Central memory CD8-positive, alpha-beta T cell (primary cell): Measurements from ENCODE around the gene WDR72.
"Not testable (repeated sequence)": the region's sequence is repeated elsewhere in the genome, so short reads cannot be mapped to it uniquely, and the experiment has no call there.

Experiments used
- ATAC-seq: fragments of 150-1000 bp; cut with Tn5 transposase; replicated peaks from 2 replicates; pipeline ENCODE4 v1.10.0; 2022; ENCODE audit warnings: mild to moderate bottlenecking, moderate FRiP score, moderate number of reproducible peaks; ENCODE audit not compliant: poor library complexity, severe bottlenecking; ENCODE audit errors: extremely low read depth
- DNase-seq, 2 donors: peaks; one replicate each; pipeline ENCODE4 v3.0.0; 2021; ENCODE audit warnings: low spot score in 2 of 2
- H3K27ac Mint-ChIP-seq: one replicate; pipeline ENCODE4 v1.8.0; 2022; ENCODE audit warnings: low read depth, mild to moderate bottlenecking, moderate library complexity, mixed read lengths
- H3K27me3 Mint-ChIP-seq: one replicate; pipeline ENCODE4 v1.8.0; 2022; ENCODE audit warnings: mixed read lengths
- H3K36me3 Mint-ChIP-seq: one replicate; pipeline ENCODE4 v1.8.0; 2022; ENCODE audit warnings: mild to moderate bottlenecking, moderate library complexity, mixed read lengths; ENCODE audit not compliant: insufficient read depth
- H3K4me1 Mint-ChIP-seq: one replicate; pipeline ENCODE4 v1.8.0; 2022; ENCODE audit warnings: mixed read lengths
- H3K4me3 Mint-ChIP-seq: one replicate; pipeline ENCODE4 v1.8.0; 2022; ENCODE audit warnings: mild to moderate bottlenecking, moderate library complexity, mixed read lengths
- H3K9me3 Mint-ChIP-seq: one replicate; pipeline ENCODE4 v1.8.0; 2022; ENCODE audit warnings: mixed read lengths

Gene WDR72

DNA sequence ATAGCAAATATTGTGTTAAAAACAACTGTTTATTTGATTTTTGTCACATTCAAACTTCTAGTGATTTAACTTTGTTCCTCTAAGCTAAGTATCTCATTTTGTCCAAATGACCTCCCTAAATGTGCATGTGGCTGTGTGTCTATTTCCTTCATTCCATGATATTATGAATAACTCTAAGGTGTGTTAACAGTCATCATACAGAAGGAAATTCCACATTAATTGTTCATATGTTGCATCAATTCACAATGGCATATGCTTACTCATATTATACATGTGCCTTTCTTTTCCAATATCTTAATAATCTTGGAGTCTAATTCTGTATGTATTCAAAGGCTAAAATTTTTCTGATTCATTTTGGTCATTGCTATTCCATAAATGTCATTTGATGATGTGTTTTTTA is 186.4 kb downstream of the WDR72 start:
- peaks cover 16% of the 10 kb centered on the region for H3K9me3 Mint-ChIP-seq
- no peak overlapping the region for H3K27ac Mint-ChIP-seq
- no peaks in the 10 kb centered on the region for H3K4me1 Mint-ChIP-seq
- H3K4me3 Mint-ChIP-seq = no peak overlapping the region
- ATAC-seq = no peak
- DNase-seq = no peak
- no peaks in the 10 kb centered on the region for H3K36me3 Mint-ChIP-seq
- H3K27me3 Mint-ChIP-seq = no peaks in the 10 kb centered on the region

GRCh38 chr15:53569751-53570480 is 189.5 kb downstream of the WDR72 start:
- no peak for ATAC-seq
- H3K4me1 Mint-ChIP-seq = no peaks in the 10 kb centered on the region
- DNase-seq = no peak
- H3K4me3 Mint-ChIP-seq = no peak overlapping the region
- H3K9me3 Mint-ChIP-seq = peaks cover 16% of the 10 kb centered on the region
- H3K27ac Mint-ChIP-seq = no peak overlapping the region
- no peaks in the 10 kb centered on the region for H3K27me3 Mint-ChIP-seq
- H3K36me3 Mint-ChIP-seq = no peaks in the 10 kb centered on the region

DNA sequence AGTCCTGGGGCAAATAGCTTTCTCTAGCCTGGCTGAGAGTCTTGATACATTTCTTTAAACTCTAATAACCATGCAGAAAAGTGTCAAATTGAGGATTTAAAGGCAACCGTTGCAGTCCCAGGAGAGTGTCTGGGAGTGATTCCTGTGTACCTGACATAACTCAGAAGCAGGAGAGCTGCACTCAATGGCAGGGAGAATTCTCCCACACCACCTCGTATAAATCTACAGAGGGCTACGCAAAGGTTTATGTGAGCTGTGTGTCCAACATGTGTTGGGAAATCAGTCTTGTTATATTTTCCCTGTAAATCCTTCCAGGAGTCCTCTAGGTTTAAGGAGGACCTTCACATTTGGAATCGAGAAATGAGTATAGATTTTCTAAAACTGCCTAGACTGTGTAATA is 192.6 kb downstream of the WDR72 start:
- Mint-ChIP-seq H3K9me3 (peaks cover 11% of the 10 kb centered on the region), H3K36me3 (no peaks in the 10 kb centered on the region), H3K27ac (no peak overlapping the region), H3K27me3 (no peaks in the 10 kb centered on the region), H3K4me1 (no peaks in the 10 kb centered on the region), H3K4me3 (no peak overlapping the region)
- DNase-seq (no peak), ATAC-seq (no peak)

GRCh38 chr15:53565721-53566120 is 193.7 kb downstream of the WDR72 start:
- H3K27ac Mint-ChIP-seq = no peak overlapping the region
- DNase-seq = no peak
- H3K4me1 Mint-ChIP-seq = no peaks in the 10 kb centered on the region
- peaks cover 2% of the 10 kb centered on the region for H3K36me3 Mint-ChIP-seq
- ATAC-seq = no peak
- no peak overlapping the region for H3K4me3 Mint-ChIP-seq
- peaks cover 1% of the 10 kb centered on the region for H3K9me3 Mint-ChIP-seq
- no peaks in the 10 kb centered on the region for H3K27me3 Mint-ChIP-seq

GRCh38 chr15:53564647-53565046 is 194.8 kb downstream of the WDR72 start:
- H3K27me3 Mint-ChIP-seq = no peaks in the 10 kb centered on the region
- H3K4me3 Mint-ChIP-seq = no peak overlapping the region
- DNase-seq (no peak), ATAC-seq (no peak)
- peaks cover 2% of the 10 kb centered on the region for H3K36me3 Mint-ChIP-seq
- H3K27ac Mint-ChIP-seq = no peak overlapping the region
- H3K9me3 Mint-ChIP-seq = no peaks in the 10 kb centered on the region
- H3K4me1 Mint-ChIP-seq = no peaks in the 10 kb centered on the region

- Mint-ChIP-seq H3K27me3 (no peaks in the 10 kb centered on the region), H3K36me3 (peaks cover 2% of the 10 kb centered on the region), H3K4me1 (no peaks in the 10 kb centered on the region), H3K9me3 (no peaks in the 10 kb centered on the region), H3K4me3 (no peak overlapping the region), H3K27ac (no peak overlapping the region)
- ATAC-seq (no peak), DNase-seq (no peak)
Observed at GRCh38 chr15:53563627-53564026, 195.8 kb downstream of the WDR72 start.

DNA sequence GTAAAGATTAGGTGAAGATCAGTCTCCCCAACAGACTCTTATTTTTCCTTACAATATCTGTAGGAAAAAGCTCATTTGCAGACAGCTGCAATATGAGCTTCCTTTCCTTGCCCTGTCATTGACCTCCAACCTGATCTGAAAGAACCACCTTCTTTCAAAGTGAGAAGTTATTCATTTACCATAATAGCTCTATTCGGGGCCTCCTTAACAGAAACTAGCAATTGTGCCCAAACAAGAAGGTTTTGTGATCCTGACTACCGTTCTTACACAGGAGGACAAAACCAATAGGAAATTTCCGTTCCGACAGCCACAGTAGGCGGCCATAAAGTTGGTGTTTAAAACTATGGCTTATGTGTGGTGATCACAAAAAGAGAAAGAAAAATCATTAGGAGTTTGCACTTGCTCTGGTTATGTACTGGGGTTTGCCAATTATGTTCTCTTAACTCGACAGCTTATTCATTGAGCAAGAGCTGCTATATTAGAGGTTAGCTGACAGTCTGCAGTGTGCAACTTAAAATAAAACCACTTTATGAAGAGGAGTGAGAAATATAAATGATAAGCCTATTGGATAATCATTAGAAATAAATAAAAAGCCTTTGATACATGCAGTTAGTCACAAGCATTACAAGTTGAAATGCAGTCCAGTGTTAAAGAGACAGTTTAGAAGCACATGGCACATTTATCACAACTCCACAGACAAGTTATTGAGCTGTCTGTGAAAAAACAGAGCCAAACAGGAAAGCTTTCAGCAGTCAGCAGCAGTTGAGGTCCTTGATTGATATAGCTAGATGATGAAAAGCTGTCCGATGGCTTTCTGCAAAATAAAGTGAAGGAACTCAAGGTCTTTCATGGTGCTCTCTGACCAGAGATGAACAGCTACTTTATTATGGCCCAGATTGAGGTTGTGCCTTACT is 199.8 kb downstream of the WDR72 start:
- peaks cover 2% of the 10 kb centered on the region for H3K36me3 Mint-ChIP-seq
- ATAC-seq = no peak
- H3K27me3 Mint-ChIP-seq = no peaks in the 10 kb centered on the region
- DNase-seq = no peak
- no peak overlapping the region for H3K4me3 Mint-ChIP-seq
- no peak overlapping the region for H3K27ac Mint-ChIP-seq
- peaks cover 4% of the 10 kb centered on the region for H3K9me3 Mint-ChIP-seq
- H3K4me1 Mint-ChIP-seq = no peaks in the 10 kb centered on the region

DNA sequence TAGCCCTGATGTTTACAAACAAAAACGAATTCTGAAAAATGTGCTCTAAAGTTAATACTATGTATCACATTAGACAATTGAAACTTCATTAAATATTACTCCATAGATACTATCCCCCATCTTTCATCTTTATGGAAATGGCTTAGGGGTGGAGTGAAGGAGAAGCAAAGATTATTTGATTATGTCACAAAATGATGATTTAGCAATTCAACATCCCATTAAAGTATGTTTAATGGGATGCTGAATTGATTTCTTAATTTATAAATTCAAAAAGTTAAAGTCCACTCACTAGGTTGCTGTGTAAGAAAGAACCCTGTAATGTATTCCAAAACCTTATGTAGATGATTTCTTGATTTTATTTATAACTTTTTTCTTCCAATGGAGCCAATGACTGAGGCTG is 201.1 kb downstream of the WDR72 start:
- Mint-ChIP-seq H3K4me3 (no peak overlapping the region), H3K27me3 (no peaks in the 10 kb centered on the region), H3K9me3 (peaks cover 6% of the 10 kb centered on the region), H3K4me1 (no peaks in the 10 kb centered on the region), H3K27ac (no peak overlapping the region), H3K36me3 (peaks cover 2% of the 10 kb centered on the region)
- no peak for ATAC-seq
- DNase-seq = no peak

- Mint-ChIP-seq H3K9me3 (peaks cover 6% of the 10 kb centered on the region), H3K36me3 (no peaks in the 10 kb centered on the region), H3K27ac (no peak overlapping the region), H3K4me3 (no peak overlapping the region), H3K27me3 (no peaks in the 10 kb centered on the region), H3K4me1 (no peaks in the 10 kb centered on the region)
- DNase-seq (no peak), ATAC-seq (no peak)
Observed at GRCh38 chr15:53555226-53555625, 204.2 kb downstream of the WDR72 start.

- H3K27me3 Mint-ChIP-seq = no peaks in the 10 kb centered on the region
- no peak overlapping the region for H3K27ac Mint-ChIP-seq
- no peak for DNase-seq
- H3K4me3 Mint-ChIP-seq = no peak overlapping the region
- no peaks in the 10 kb centered on the region for H3K4me1 Mint-ChIP-seq
- H3K36me3 Mint-ChIP-seq = no peaks in the 10 kb centered on the region
- no peak for ATAC-seq
- peaks cover 13% of the 10 kb centered on the region for H3K9me3 Mint-ChIP-seq
Observed at GRCh38 chr15:53549697-53550305, 209.7 kb downstream of the WDR72 start.

GRCh38 chr15:53548236-53548635 is 211.2 kb downstream of the WDR72 start:
- Mint-ChIP-seq H3K9me3 (peaks cover 9% of the 10 kb centered on the region), H3K27ac (no peak overlapping the region), H3K4me3 (no peak overlapping the region), H3K27me3 (no peaks in the 10 kb centered on the region), H3K36me3 (no peaks in the 10 kb centered on the region), H3K4me1 (no peaks in the 10 kb centered on the region)
- DNase-seq = no peak
- ATAC-seq = no peak

DNA sequence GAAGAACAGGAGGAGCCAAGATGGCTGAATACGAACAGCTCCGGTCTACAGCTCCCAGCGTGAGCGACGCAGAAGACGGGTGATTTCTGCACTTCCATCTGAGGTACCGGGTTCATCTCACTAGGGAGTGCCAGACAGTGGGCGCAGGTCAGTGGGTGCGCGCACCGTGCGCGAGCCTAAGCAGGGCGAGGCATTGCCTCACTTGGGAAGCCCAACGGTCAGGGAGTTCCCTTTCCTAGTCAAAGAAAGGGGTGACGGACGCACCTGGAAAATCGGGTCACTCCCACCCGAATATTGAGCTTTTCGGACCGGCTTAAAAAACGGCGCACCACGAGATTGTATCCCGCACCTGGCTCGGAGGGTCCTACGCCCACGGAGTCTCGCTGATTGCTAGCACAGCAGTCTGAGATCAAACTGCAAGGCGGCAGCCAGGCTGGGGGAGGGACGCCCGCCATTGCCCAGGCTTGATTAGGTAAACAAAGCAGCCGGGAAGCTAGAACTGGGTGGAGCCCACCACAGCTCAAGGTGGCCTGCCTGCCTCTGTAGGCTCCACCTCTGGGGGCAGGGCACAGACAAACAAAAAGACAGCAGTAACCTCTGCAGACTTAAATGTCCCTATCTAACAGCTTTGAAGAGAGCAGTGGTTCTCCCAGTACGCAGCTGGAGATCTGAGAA is 218.7 kb downstream of the WDR72 start:
- not testable (repeated sequence) for H3K4me1 Mint-ChIP-seq, DNase-seq, H3K27me3 Mint-ChIP-seq, H3K27ac Mint-ChIP-seq, ATAC-seq, H3K36me3 Mint-ChIP-seq, H3K4me3 Mint-ChIP-seq
- H3K9me3 Mint-ChIP-seq = peaks cover 12% of the 10 kb centered on the region
